Suprapubic skin (tissue), 3 donors: ENCODE measurements around the gene ANAPC15.

Source experiments
- POLR2AphosphoS5 ChIP-seq, 3 donors: sonication (generic); formaldehyde crosslinking; IDR thresholded peaks; one replicate each; pipeline ENCODE4 v1.6.1; 2017; ENCODE audit warnings: antibody characterized with exemption in 3 of 3
- TF ChIP-seq, protein P1 (sequence below), 2 donors: fragments of 200-600 bp in 1 of 2; fragments of 450-650 bp in 1 of 2; sonication (generic) in 1 of 2; IDR thresholded peaks; one replicate each; pipeline ENCODE4 v1.5.1; 2016 to 2019; ENCODE audit warnings: antibody characterized with exemption in 2 of 2, mild to moderate bottlenecking in 1 of 2, moderate library complexity in 1 of 2

DNA sequence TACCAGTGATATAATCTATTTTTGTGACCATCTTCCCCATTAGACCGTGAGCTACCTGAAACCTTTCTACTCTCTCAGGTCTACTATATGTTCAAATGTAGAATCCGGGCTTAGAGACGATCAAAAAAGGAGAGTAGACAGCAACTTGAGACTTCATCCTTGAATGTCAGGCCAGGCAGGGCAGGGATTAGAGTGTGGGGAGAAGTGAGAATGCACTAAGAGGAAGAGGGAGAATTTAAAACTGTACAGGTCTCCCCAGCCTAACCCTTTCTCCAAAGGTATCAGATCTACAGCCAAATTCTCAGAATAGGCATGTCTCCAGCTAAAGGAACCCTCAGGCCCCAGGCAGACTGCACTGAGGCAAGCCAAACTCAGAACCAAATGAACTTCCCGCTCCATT lies 10.3 kb downstream of the ANAPC15 start:
- TF ChIP-seq, protein P1, sequence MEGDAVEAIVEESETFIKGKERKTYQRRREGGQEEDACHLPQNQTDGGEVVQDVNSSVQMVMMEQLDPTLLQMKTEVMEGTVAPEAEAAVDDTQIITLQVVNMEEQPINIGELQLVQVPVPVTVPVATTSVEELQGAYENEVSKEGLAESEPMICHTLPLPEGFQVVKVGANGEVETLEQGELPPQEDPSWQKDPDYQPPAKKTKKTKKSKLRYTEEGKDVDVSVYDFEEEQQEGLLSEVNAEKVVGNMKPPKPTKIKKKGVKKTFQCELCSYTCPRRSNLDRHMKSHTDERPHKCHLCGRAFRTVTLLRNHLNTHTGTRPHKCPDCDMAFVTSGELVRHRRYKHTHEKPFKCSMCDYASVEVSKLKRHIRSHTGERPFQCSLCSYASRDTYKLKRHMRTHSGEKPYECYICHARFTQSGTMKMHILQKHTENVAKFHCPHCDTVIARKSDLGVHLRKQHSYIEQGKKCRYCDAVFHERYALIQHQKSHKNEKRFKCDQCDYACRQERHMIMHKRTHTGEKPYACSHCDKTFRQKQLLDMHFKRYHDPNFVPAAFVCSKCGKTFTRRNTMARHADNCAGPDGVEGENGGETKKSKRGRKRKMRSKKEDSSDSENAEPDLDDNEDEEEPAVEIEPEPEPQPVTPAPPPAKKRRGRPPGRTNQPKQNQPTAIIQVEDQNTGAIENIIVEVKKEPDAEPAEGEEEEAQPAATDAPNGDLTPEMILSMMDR (IDR thresholded peaks at IDR 0.05): no peak
- no peak for TF ChIP-seq POLR2AphosphoS5 (IDR thresholded peaks at IDR 0.05)
